ENCODE data around the gene ARHGAP10.
"Not testable (repeated sequence)": the region's sequence is repeated elsewhere in the genome, so short reads cannot be mapped to it uniquely, and the experiment has no call there.

Gene ARHGAP10

DNA sequence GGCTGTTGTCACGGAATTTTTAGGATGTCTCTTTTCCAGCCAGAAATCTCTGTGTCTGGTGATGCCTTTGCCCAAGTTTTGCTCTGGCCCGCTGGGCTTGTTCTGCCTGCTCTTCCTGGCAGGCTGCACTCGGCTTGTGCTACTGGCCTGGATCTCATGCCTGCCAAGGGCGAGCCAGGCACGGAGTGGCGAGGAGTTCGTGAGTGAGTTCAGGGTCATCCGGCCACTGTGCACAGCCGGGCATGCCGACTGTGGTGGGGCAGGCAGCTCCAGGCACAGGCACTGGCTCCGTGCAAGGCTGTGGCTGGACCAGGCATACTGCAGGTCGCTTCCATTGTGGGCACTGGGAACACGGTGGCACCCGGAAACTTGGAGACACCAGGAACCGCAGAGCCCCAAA lies 129.1 kb downstream of the ARHGAP10 start:
- no peak for DNase-seq

GRCh38 chr4:147862043-147862692 lies 130.3 kb downstream of the ARHGAP10 start:
- DNase-seq, result no peak

DNA sequence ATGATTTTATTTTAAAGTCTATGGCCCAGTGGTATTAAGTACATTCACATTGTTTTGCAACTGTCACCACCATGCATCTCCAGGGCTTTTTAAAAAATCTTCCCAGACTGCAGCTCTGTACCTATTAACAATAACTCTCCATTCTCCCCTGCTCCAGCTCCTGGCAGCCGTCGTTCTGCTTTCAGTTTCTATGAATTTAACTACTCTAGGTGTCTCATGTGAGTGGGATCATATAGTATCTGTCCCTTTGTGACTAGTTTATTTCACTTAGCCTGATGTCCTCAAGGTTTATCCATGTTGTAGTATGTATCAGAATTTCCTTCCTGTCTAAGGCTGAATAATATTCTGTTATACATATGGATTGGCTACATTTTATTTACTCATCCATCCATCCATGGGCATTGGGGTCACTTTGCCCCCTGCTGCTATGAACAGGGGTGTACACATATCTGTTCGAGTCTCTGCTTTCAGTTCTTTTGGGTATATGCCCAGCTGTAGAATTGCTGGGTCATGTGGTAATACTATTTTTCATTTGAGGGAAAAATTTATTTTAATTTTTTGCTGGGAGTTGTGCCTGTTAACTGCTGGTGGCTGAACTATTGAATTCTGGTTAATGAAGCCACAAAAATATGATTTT lies 131.3 kb downstream of the ARHGAP10 start:
- no peak for DNase-seq

DNA sequence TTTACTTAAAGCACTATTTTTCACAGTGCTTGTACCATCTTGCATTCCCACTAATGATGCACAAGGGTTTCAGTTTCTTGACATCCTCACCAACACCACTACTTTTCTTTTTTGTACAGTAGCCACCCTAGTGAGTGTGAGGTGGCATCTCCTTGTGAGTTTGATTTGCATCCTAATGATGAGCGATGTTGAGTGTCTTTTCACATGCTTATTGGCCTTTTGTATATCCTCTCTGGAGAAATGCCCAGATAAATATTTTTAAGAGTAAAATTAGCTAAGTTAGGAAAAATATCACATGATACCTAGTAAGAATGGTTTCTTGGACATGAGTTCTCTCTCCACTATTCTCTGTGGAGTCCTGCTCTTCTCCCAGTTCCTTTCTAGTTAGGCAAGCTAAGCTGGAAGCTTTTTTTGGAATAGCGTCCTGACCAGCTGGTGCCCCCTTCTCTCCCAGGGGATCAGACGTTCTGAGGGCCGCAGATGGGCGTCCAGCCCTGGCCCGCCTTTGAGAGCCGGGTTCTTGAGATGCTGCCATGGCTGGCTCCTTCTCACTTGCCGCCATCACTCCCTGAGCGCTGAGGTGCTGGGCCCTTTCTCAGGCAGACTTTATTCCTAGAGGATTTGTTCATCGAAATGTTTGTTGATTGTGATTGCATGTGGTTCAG lies 132.1 kb downstream of the ARHGAP10 start:
- no peak for DNase-seq

GRCh38 chr4:147864607-147865006 lies 132.7 kb downstream of the ARHGAP10 start:
- no peak for DNase-seq

DNA sequence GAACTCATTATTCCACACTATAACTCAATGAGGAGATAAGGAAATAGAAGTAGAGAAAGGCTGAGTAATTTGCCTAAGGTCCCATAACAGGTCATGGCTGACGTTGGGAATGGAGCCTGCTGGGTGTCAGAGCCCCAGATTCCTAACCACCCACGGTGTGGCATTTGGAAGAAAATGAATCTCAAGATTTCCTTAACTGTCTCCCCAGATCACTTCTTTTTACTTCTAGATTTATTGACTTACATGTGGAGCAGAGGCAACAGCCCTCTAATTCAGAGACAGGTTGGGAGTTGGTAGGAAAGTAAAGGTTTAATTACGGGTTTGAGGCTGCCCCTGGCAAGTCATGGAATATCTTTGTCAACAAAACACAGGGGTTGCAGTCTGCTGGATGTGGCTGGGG lies 134.0 kb downstream of the ARHGAP10 start:
- DNase-seq, result no peak

DNA sequence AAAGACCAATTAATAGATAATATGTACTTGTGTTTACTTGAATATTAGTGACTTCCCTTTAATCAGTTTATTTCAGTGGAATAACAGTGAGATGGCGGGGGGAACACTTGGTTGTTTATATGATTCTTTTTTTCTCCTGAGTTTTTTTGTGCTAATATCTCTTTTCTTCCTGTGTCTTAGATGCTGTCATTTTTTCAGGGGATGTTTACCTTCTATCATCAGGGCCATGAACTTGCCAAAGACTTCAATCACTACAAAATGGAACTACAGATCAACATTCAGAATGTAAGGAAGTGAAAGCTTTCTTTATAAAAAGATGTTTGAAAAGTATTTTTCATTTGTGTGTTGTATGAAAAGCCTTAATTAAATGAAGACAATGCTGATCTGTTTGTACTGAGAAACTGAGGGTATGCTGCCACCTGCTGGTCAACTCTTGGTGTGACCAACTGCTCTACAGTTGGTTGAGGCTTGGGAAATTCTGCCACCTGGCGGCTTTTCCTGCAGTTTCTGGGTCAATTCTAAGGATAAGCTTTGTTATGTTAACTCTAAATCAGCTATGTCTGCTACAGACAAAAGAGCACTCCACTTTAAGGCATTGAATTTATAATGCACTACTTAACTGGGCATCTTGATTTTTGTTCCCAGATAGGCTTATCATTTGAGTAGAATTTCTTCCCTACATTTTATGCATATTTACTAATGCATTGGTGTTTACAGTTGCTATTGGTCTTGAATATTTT lies 134.8 kb downstream of the ARHGAP10 start:
- peak; percentile 84 to 88 for DNase-seq

DNA sequence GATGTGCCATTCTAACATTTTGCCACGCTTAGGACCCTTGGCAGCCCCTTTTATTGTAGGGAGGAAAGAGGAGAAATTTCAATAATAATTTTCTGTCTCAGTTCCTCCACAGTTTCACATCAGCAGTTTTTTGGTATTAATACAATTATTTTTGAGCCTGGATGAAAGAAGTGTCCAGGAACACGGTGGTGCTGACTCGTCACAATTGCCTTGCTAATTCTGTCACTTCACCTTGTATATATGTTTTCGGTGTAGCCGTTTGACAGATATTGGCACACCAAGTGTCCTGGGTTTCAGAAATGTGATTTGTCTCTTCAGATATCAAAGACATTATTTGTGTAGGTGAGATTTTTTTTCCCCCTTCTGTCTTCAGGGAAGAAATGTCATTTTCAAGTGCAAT lies 142.2 kb downstream of the ARHGAP10 start:
- no peak for DNase-seq

GRCh38 chr4:147877308-147877771 lies 145.5 kb downstream of the ARHGAP10 start:
- DNase-seq, result no peak

- no peak for DNase-seq
Observed at GRCh38 chr4:147879676-147880075, 147.8 kb downstream of the ARHGAP10 start.

DNA sequence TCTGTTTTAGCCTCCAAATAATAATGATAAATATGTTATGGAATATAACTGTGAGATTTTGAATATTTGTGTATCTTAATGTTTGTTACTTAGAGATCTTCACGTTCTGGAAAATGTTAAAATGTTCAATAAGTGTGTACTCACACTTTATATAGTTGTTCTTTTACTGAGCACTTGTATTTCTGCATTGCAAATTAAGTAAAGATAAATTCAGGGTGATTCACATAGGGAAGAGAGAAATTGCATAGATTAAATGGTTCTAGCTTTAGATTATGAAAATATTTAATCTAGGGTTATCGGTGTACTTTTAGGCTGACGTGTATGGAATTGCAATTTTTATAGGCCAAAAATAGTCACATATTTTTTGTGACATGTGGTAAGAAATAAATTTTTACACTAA lies 148.6 kb downstream of the ARHGAP10 start:
- no peak for DNase-seq

DNA sequence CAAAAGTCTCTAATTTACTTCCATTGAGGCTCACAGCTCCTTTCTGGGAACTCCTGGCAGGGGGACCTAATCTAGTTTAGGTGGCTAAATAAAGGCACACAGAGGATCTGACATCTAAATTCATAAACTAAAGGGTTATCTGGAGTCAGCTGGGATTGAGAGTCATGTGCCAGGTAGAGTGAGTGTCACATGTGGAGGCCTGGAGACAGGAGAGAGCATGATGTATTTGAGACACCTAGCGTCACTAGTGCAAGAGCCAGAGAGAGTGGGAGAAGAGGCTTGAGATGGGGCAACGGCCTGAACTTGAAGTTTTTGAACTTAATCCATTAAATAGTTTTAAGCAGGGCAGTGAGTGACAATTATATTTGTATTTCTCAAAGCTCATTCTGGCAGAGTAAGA lies 152.6 kb downstream of the ARHGAP10 start:
- no peak for DNase-seq

DNA sequence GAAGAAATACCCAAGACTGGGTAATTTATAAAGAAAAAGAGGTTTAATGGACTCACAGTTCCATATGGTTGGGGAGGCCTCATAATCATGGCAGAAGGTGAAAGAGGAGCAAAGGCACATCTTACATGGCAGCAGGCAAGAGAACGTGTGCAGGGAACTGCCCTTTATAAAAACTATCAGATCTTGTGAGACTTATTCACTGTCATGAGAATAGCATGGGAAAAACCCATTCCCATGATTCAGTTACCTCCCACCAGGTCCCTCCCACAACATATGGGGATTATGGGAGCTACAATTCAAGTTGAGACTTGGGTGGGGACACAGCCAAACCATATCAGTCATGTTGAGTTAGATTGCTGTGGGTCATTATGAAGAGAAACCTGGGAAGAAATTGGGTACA lies 153.3 kb downstream of the ARHGAP10 start:
- not testable (repeated sequence) for DNase-seq

DNA sequence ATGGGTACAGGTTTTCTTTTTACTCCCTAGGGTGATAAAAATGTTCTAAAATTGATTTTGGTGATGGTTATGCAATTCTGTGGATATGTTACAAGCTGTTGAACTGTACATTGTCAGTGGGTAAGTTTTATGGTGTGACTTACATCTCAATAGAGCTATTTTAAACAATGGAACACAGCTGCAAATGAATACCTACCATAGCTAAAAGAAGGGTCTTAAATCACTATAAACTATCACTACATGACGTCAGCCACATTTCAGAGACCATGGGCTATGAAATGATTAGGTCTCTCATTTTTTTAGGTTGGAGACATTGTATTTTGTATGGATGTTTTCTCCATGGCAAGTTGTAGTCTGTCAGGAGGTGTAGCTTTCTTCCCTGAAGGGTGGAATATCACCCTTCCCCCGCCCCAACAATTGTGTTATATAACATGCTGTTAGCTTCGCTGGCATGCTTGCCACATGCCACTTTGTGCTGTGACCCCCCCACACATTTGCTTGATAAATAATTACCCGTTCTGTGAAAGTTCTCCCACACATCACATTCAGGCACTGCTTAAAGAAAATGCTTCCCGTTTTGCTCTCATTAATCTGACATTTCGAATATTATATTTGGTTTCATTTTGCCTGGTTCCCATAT lies 159.7 kb downstream of the ARHGAP10 start:
- DNase-seq, result no peak

- DNase-seq, result no peak
Observed at GRCh38 chr4:147899512-147899911, 167.6 kb downstream of the ARHGAP10 start.

DNA sequence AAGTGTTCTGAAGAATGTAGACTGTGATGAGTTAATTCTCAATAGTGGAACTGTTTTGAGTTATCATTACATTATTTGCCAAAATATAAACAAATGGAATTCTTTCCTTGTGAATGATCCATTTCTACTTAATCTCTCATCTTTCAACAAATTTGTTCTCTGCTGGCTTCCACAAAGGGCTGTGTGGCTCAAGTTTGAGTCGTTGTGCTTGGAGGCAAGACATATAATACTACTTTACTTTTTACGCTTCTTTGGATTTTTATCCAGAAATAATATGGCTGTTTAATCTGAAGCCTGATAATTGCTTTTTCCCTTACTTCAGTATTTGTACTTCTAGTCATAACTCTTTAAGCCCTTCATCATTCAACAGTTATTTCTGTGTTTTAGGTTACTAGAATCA lies 169.5 kb downstream of the ARHGAP10 start:
- no peak for DNase-seq

- DNase-seq, result no peak
Observed at GRCh38 chr4:147901916-147902315, 170.0 kb downstream of the ARHGAP10 start.

DNA sequence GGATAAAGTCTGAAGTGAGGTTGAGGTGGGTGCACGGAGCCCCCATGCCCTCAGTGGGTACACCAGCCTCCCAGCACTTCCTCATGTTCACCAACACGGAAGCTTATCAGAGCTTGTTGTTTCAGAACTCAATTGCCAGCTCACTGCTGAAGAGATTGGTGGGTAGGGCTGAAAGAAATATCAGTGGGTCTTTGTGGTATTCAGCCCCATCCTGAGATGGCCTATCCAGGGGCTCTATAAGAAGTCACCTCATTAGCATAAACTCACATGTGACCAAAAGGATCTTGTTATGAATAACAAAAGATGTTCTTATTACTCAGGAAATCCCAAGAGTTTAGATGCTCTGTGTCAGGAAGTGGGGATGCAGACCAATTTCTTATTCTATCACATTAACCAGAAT lies 177.3 kb downstream of the ARHGAP10 start:
- no peak for DNase-seq

DNA sequence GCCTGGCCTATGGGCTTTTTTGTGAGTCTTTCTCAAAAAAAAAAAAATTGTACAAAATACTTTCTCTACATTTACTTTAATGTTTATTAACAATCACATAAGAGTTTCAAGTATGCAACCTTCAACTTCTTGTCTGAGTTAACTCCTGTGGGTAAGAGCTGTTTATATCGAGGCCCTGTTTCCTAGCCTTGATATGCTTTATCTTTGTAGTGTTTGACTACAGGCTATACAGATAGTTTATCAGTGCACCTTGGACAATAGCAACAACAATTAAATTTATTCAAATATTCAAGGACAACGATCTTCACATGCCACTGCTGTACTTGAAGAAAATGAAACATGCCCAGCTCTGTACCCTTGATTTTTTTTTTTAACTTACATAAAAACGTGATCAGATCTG lies 178.4 kb downstream of the ARHGAP10 start:
- DNase-seq, result no peak

DNA sequence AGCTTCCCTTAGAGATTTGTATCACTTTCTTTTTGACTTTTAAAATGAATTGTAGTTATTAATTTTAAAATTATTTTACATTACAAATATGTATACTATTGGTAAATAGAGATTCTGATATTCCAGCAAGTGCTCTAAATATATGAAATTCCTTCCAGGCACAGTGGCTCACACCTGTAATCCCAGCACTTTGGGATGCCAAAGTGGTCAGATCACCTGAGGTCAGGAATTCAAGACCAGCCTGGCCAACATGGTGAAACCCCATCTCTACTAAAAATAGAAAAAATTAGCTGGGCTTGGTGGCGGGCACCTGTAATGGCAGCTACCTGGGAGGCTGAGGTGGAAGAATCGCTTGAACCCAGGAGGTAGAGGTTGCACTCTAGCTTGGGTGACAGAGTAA lies 180.2 kb downstream of the ARHGAP10 start:
- not testable (repeated sequence) for DNase-seq

- no peak for DNase-seq
Observed at GRCh38 chr4:147913137-147913536, 181.2 kb downstream of the ARHGAP10 start.

DNA sequence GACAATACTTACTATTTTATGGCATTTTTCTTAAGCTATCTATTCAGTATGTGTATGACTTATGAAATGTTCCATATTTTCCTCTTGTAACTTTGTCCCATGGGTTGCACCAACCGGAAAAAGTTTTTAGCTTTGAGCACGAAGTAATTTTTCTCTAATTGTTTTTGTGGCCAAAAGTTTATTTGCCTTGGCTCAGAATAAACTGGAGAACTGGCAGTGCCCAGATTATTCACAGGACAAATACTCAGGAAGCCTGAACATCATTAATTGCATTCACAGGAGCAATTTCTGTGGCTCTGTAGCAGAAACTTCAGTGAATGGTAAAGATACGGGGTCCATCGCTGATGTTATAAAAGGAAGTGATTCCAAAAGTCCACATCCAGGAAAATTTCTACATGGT lies 184.5 kb downstream of the ARHGAP10 start:
- no peak for DNase-seq

- no peak for DNase-seq
Observed at GRCh38 chr4:147923381-147923780, 191.5 kb downstream of the ARHGAP10 start.
